Common myeloid progenitor, CD34-positive (primary cell): ENCODE results near the gene CRYAA.

Source experiments
- CTCF ChIA-PET: fragments of 350-600 bp; sonication (Branson Sonifier 250); formaldehyde crosslinking; loops from one replicate; lab custom pipeline; 2021; ENCODE audit warnings: antibody characterized with exemption; lab: Charles Lee
- POLR2A ChIA-PET: fragments of 350-600 bp; sonication (Branson Sonifier 250); formaldehyde crosslinking; loops from one replicate; lab custom pipeline; 2021; ENCODE audit warnings: antibody characterized with exemption; lab: Charles Lee
- DNase-seq, 3 donors: peaks; one replicate each; pipeline versions ENCODE4 v3.0.0 to v3.0.0-alpha.2; 2013
- H3K27ac ChIP-seq, 2 experiments: 1 replicate in 1 of 2; 2 replicates in 1 of 2; pipeline ENCODE4 v1.7.0; 2013; ENCODE audit warnings: inconsistent platforms in 2 of 2, low read length in 2 of 2, mild to moderate bottlenecking in 2 of 2, low read depth in 1 of 2, moderate library complexity in 1 of 2; ENCODE audit not compliant: severe bottlenecking in 2 of 2, insufficient read depth in 1 of 2, poor library complexity in 1 of 2
- H3K27me3 ChIP-seq, 5 experiments: replicated peaks in 2 of 5; 1 replicate in 3 of 5; 2 replicates in 2 of 5; pipeline versions ENCODE4 v1.6.1 to v1.7.0; 2013; ENCODE audit warnings: low read length in 4 of 5, mild to moderate bottlenecking in 2 of 5, moderate library complexity in 2 of 5, inconsistent platforms in 1 of 5; ENCODE audit not compliant: insufficient read depth in 5 of 5, control insufficient read depth in 4 of 5
- H3K36me3 ChIP-seq, 4 experiments: 1 replicate in 2 of 4; 2 replicates in 2 of 4; pipeline versions ENCODE4 v1.6.1 to v1.7.0; 2013; ENCODE audit warnings: low read length in 3 of 4, control low read depth in 1 of 4, mild to moderate bottlenecking in 1 of 4; ENCODE audit not compliant: control insufficient read depth in 4 of 4, insufficient read depth in 4 of 4
- H3K4me1 ChIP-seq, 4 experiments: 1 replicate in 3 of 4; 2 replicates in 1 of 4; pipeline versions ENCODE4 v1.6.1 to v1.7.1; 2013; ENCODE audit warnings: low read length in 3 of 4, mild to moderate bottlenecking in 3 of 4, control low read depth in 1 of 4, inconsistent platforms in 1 of 4, moderate library complexity in 1 of 4; ENCODE audit not compliant: control insufficient read depth in 4 of 4, insufficient read depth in 4 of 4; ENCODE audit errors: control extremely low read depth in 1 of 4
- H3K4me3 ChIP-seq, 7 experiments: 1 replicate in 4 of 7; 2 replicates in 3 of 7; pipeline versions ENCODE4 v1.5.1 to v1.7.0; 2013; ENCODE audit warnings: mild to moderate bottlenecking in 7 of 7, low read length in 6 of 7, moderate library complexity in 6 of 7, inconsistent platforms in 2 of 7, low read depth in 2 of 7, control low read depth in 1 of 7; ENCODE audit not compliant: insufficient read depth in 4 of 7, control insufficient read depth in 1 of 7; ENCODE audit errors: extremely low read depth in 1 of 7
- H3K9me3 ChIP-seq, 5 experiments: 1 replicate in 4 of 5; 2 replicates in 1 of 5; pipeline versions ENCODE4 v1.6.1 to v1.7.1; 2013; ENCODE audit warnings: low read length in 4 of 5, mild to moderate bottlenecking in 2 of 5, inconsistent platforms in 1 of 5, low read depth in 1 of 5, moderate library complexity in 1 of 5; ENCODE audit not compliant: control insufficient read depth in 4 of 5, insufficient read depth in 2 of 5; ENCODE audit errors: control extremely low read depth in 1 of 5
- WGBS: methylation state at CpG from one replicate; pipeline ENCODE4 v1.1.5; 2013; ENCODE audit not compliant: insufficient coverage; 5-methylcytosine and 5-hydroxymethylcytosine counted together

CRYAA gene

DNA sequence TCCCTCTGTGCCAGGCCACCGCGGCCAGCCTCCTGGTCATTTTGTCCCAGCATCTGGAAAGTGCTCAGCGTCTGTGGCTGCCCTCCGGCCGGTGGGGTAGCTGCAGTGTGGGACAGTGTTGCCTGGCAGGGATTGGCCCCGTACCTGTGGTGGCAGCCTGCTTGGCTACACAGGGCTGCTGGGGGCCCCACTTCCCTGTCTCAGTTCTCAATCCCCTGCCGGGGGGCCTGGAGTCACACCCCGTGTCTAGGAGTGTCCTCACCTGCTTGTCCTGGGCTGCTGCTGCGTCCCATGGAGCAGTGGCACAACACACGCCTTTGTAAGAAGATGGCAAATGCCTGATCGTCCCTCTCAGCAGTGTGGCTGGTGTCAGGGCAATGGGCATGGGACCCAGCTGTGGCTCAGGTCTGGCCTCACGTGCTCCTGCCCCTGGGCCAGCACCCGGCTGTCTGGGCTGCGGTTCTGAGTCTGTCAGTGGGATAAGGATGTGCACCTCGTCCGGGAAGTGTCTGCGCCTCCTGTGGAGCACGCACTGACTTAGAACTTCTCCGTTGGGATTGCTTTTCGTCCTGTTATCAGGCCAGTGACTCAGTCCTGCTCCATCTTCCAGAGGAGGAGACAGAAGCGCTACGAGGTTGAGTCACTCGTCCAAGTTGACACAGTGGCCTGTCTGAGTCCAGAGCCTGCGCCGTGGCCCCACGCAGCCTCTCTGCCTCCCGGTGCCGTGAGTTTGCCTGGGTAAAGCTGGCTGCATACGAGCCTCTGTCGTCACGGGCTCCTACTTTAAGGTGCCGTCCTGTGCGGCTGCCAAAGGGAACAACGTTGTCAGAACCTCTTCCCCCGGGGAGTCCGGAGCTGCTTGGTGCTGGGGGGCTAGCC lies 41.0 kb downstream of the CRYAA start:
- Histone ChIP-seq H3K36me3 (no peaks in the 10 kb centered on the region), H3K4me3 (no peak overlapping the region), H3K27ac (no peak overlapping the region), H3K9me3 (no peaks in the 10 kb centered on the region), H3K4me1 (no peaks in the 10 kb centered on the region), H3K27me3 (peaks cover 0 to 1% (median 0%) of the 10 kb centered on the region in 5 experiments)
- 91% methylated on average over 35 of the region's 36 CpGs for WGBS
- POLR2A ChIA-PET: no interaction called here
- no peak for DNase-seq
- CTCF ChIA-PET: interaction anchor here (1.0 kb wide), 1 partner anchor 17 kb away, joined by 3 read pairs; no protein-coding TSS in a partner anchor

DNA sequence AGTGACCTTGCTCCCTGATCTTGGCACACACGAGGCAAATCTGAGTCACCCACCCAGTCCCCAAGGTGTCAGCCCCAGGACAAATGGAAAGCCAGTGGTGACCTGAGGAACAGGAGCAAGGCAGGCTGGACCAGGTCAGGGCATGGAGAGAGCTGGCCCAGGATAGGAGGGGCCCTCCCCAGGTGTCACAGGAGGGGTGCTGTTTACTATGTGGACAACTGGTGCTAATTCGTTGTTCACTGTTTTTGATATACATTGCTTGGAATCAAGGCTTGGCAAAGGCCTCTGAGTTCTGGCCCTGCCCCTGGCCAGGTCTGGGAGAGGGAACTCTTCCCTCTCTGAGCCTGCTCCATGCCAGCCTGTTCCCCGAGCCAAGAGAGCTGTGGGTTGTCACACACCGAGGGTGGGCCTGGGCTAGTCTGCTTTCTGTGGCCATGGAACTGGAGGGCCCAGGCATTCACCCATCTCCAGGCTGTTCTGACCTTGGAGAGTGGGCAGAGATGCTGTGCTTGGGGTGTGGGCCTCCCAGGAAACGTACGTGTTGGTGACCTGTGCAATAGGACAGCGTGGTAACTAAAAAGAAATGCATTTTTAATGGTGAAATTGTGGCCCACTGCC lies 41.8 kb downstream of the CRYAA start:
- Histone ChIP-seq H3K9me3 (no peaks in the 10 kb centered on the region), H3K36me3 (no peaks in the 10 kb centered on the region), H3K27ac (no peak overlapping the region), H3K4me3 (no peak overlapping the region), H3K4me1 (no peaks in the 10 kb centered on the region), H3K27me3 (peaks cover 0 to 1% (median 0%) of the 10 kb centered on the region in 5 experiments)
- WGBS: 91% methylated on average over 6 of the region's 7 CpGs
- ChIA-PET CTCF (interaction anchor here (1.4 kb wide), 1 partner anchor 17 kb away, joined by 4 read pairs; no protein-coding TSS in a partner anchor), POLR2A (no interaction called here)
- DNase-seq: no peak

DNA sequence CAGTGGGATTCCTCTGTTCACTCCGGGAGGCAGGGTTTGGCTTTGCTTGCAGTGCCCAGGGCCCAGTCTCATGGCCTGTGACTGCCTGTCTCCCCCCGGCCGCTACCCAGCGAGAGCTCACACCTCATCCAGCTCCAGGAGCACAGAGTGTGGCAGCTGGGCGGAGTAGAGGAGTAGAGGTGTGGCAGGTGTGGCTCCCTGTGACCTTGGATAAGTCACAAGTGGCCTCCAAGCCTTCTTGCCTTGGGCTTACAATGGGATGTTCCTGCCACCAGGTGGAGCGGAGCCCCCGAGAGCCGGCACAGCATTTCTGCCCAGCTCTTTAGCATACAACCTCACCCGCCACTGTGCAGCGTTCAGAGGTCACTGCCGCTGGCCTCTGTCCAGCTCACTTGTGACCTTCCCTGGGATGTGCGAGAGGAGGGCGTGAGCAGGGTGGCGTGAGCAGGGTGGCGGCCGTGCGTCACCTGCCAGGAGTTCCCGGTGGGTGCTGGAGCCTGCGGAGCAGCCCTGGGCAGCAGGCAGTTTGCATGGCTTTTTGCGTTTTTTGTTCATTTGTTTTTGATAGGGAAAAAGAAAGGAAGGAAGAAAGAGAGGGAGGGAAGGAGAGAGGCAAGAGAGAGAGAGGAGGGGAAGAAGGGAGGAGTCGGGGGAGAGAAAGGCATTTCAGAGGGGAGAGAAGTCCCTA lies 42.4 kb downstream of the CRYAA start:
- 76% methylated on average over 17 of the region's 21 CpGs for WGBS
- no peak overlapping the region for H3K27ac ChIP-seq
- no peak overlapping the region for H3K4me3 ChIP-seq
- no peaks in the 10 kb centered on the region for H3K4me1 ChIP-seq
- CTCF ChIA-PET: interaction anchor here (1.4 kb wide), 1 partner anchor 18 kb away, joined by 4 read pairs; no protein-coding TSS in a partner anchor
- peaks cover 0 to 1% (median 0%) of the 10 kb centered on the region in 5 experiments for H3K27me3 ChIP-seq
- no peaks in the 10 kb centered on the region for H3K9me3 ChIP-seq
- POLR2A ChIA-PET: no interaction called here
- H3K36me3 ChIP-seq: no peaks in the 10 kb centered on the region
- peak in 2 of 3 donors; percentile 13 to 14 for DNase-seq

DNA sequence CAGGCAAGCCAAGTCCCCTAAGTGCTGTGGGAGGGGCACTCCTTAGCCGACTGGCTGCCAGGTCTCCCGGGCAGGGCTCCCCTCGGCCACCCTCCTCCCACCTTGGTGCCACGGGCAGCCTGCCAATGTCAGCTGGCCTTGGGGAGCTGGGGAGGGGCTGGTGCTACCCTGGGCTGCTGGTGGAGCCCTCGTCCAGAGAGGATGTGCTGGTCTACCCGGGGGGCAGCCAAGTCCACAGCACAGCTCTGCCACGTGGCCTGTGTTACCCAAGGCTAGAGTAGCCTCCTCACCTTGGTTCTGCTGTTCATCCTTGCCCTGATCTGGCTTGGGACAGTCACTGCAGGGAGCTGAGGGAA lies 42.9 kb downstream of the CRYAA start:
- no peaks in the 10 kb centered on the region for H3K9me3 ChIP-seq
- H3K27ac ChIP-seq: no peak overlapping the region
- WGBS: 81% methylated on average over 6 of the region's 7 CpGs
- H3K27me3 ChIP-seq: peaks cover 0 to 1% (median 0%) of the 10 kb centered on the region in 5 experiments
- DNase-seq: no peak
- POLR2A ChIA-PET: no interaction called here
- no peaks in the 10 kb centered on the region for H3K4me1 ChIP-seq
- CTCF ChIA-PET: interaction anchor here (1.4 kb wide), 1 partner anchor 19 kb away, joined by 4 read pairs; no protein-coding TSS in a partner anchor
- no peaks in the 10 kb centered on the region for H3K36me3 ChIP-seq
- H3K4me3 ChIP-seq: no peak overlapping the region
